ENCODE measurements around the gene PRPS2.
A peak's percentile ranks its signal among the peaks of the same experiment; 100 is the strongest.

The PRPS2 gene

GRCh38 chrX:12791257-12792228 lies at the start of gene PRPS2:
TSS of gene PRPS2 (plus strand) at chrX:12791412. CDS start at chrX:12791498, 86 bp downstream.
- peak; percentile 79 for DNase-seq

GRCh38 chrX:12741416-12741815 lies 49.8 kb upstream of the PRPS2 start:
- no peak for DNase-seq

GRCh38 chrX:12747433-12747832 lies 43.8 kb upstream of the PRPS2 start:
- no peak for DNase-seq

GRCh38 chrX:12751887-12752286 lies 39.3 kb upstream of the PRPS2 start:
- DNase-seq: no peak

- no peak for DNase-seq
These were observed 37.8 kb upstream of the PRPS2 start for GRCh38 chrX:12753366-12753765.

GRCh38 chrX:12758291-12758690 lies 32.9 kb upstream of the PRPS2 start:
- DNase-seq: no peak

GRCh38 chrX:12767856-12768255 lies 23.4 kb upstream of the PRPS2 start:
- no peak for DNase-seq

GRCh38 chrX:12768491-12768890 lies 22.7 kb upstream of the PRPS2 start:
- no peak for DNase-seq

GRCh38 chrX:12770440-12770839 lies 20.8 kb upstream of the PRPS2 start:
- DNase-seq: peak; percentile 22

- DNase-seq: no peak
These were observed 19.7 kb upstream of the PRPS2 start for GRCh38 chrX:12771445-12772069.

GRCh38 chrX:12777670-12778069 lies 13.5 kb upstream of the PRPS2 start:
- DNase-seq: no peak

GRCh38 chrX:12779534-12779933 lies 11.7 kb upstream of the PRPS2 start:
- DNase-seq: no peak

- DNase-seq: no peak
These were observed 2.6 kb upstream of the PRPS2 start for GRCh38 chrX:12788645-12789044.

GRCh38 chrX:12789976-12790375 lies 1.2 kb upstream of the PRPS2 start:
- DNase-seq: no peak

GRCh38 chrX:12790885-12791256 lies 341 bp upstream of the PRPS2 start:
- DNase-seq: no peak

- DNase-seq: no peak
These were observed 1.5 kb downstream of the PRPS2 start for GRCh38 chrX:12792711-12793110.

- no peak for DNase-seq
These were observed 3.4 kb downstream of the PRPS2 start for GRCh38 chrX:12794654-12795053.

- no peak for DNase-seq
These were observed 7.4 kb downstream of the PRPS2 start for GRCh38 chrX:12798601-12799000.

GRCh38 chrX:12799118-12799517 lies 7.9 kb downstream of the PRPS2 start:
- no peak for DNase-seq

GRCh38 chrX:12802741-12803140 lies 11.5 kb downstream of the PRPS2 start:
- no peak for DNase-seq

- no peak for DNase-seq
These were observed 13.4 kb downstream of the PRPS2 start for GRCh38 chrX:12804655-12805054.

GRCh38 chrX:12805333-12805732 lies 14.1 kb downstream of the PRPS2 start:
- no peak for DNase-seq

- DNase-seq: no peak
These were observed 20.4 kb downstream of the PRPS2 start for GRCh38 chrX:12811658-12812057.

GRCh38 chrX:12814420-12814819 lies 23.2 kb downstream of the PRPS2 start:
- DNase-seq: peak; percentile 14
